HEK293T (cell line): ENCODE results near the gene CLMP.
A peak's percentile ranks its signal among the peaks of the same experiment; 100 is the strongest.
"Not testable (repeated sequence)": the region's sequence is repeated elsewhere in the genome, so short reads cannot be mapped to it uniquely, and the experiment has no call there.

Source experiments
- CTCF ChIA-PET: fragments of 350-600 bp; formaldehyde crosslinking; extraction: SDS; loops from one replicate; lab custom pipeline; 2021; ENCODE audit warnings: antibody characterized with exemption, inconsistent platforms; lab: Yijun Ruan, JAX
- POLR2A ChIA-PET: fragments of 350-600 bp; formaldehyde crosslinking; extraction: SDS; loops from one replicate; lab custom pipeline; 2020; ENCODE audit warnings: antibody characterized with exemption, inconsistent platforms; lab: Yijun Ruan, JAX
- DNase-seq: peaks from one replicate; pipeline ENCODE4 v3.0.0; 2012; ENCODE audit warnings: mixed read lengths; ENCODE audit errors: extremely low spot score
- ARNT ChIP-seq: fragments of 450-650 bp; IDR thresholded peaks from 2 replicates; pipeline ENCODE4 v1.6.1; 2017; ENCODE audit warnings: mild to moderate bottlenecking
- BHLHE40 ChIP-seq: fragments of 450-650 bp; IDR thresholded peaks from 2 replicates; pipeline ENCODE4 v1.6.1; 2016; ENCODE audit warnings: mild to moderate bottlenecking, moderate library complexity, borderline replicate concordance
- CTBP1 ChIP-seq: fragments of 450-650 bp; IDR thresholded peaks from 2 replicates; pipeline ENCODE4 v1.6.1; 2016; ENCODE audit warnings: borderline replicate concordance
- ELF4 ChIP-seq: fragments of 450-650 bp; IDR thresholded peaks from 2 replicates; pipeline ENCODE4 v1.6.1; 2017; ENCODE audit warnings: antibody characterized with exemption
- FOXA1 ChIP-seq: fragments of 450-650 bp; IDR thresholded peaks from 2 replicates; pipeline ENCODE4 v1.6.1; 2016; ENCODE audit warnings: mild to moderate bottlenecking
- FOXK2 ChIP-seq: fragments of 450-650 bp; IDR thresholded peaks from 2 replicates; pipeline ENCODE4 v1.6.1; 2016; ENCODE audit warnings: mild to moderate bottlenecking
- FOXM1 ChIP-seq: fragments of 450-650 bp; IDR thresholded peaks from 2 replicates; pipeline ENCODE4 v1.6.1; 2017; ENCODE audit warnings: mild to moderate bottlenecking, borderline replicate concordance
- HDGF ChIP-seq: fragments of 450-650 bp; IDR thresholded peaks from 2 replicates; pipeline ENCODE4 v1.6.1; 2017; ENCODE audit warnings: antibody characterized with exemption, borderline replicate concordance
- L3MBTL2 ChIP-seq: fragments of 450-650 bp; conservative IDR thresholded peaks from 2 replicates; pipeline ENCODE4 v1.6.1; 2016; ENCODE audit warnings: mild to moderate bottlenecking
- LEF1 ChIP-seq: fragments of 450-650 bp; IDR thresholded peaks from 2 replicates; pipeline ENCODE4 v1.6.1; 2017; ENCODE audit warnings: mild to moderate bottlenecking, borderline replicate concordance
- NFRKB ChIP-seq: fragments of 450-650 bp; IDR thresholded peaks from 2 replicates; pipeline ENCODE4 v1.6.1; 2016; ENCODE audit warnings: mild to moderate bottlenecking, moderate library complexity
- PKNOX1 ChIP-seq: fragments of 450-650 bp; IDR thresholded peaks from 2 replicates; pipeline ENCODE4 v1.6.1; 2016
- SP1 ChIP-seq: fragments of 450-650 bp; IDR thresholded peaks from 2 replicates; pipeline ENCODE4 v1.6.1; 2017
- SUZ12 ChIP-seq: fragments of 450-650 bp; IDR thresholded peaks from 2 replicates; pipeline ENCODE4 v1.6.1; 2016; ENCODE audit warnings: mild to moderate bottlenecking
- TARDBP ChIP-seq: fragments of 450-650 bp; IDR thresholded peaks from 2 replicates; pipeline ENCODE4 v1.6.1; 2016
- ZNF384 ChIP-seq: fragments of 450-650 bp; IDR thresholded peaks from 2 replicates; pipeline ENCODE4 v1.6.1; 2016

CLMP gene

GRCh38 chr11:123061403-123062157 is 133.5 kb downstream of the CLMP start, which contains the start of gene HSPA8:
TSS of gene HSPA8 (minus strand) at chr11:123062136. CDS start at chr11:123061324, 812 bp downstream.
- TF ChIP-seq ELF4 (peak; percentile 69), SP1 (no peak), FOXA1 (no peak), L3MBTL2 (peak; percentile 46), ARNT (no peak)
- no peak for DNase-seq
- ChIA-PET CTCF (interaction anchor here (0.8 to 0.9 kb wide), 2 partner anchors 26 to 41 kb away, joined by 3 to 6 read pairs; no protein-coding TSS in a partner anchor), POLR2A (interaction anchor here (0.6 to 2.2 kb wide), 25 partner anchors 8 to 349 kb away, joined by 3 to 20 read pairs (median 4); no protein-coding TSS in a partner anchor)

DNA sequence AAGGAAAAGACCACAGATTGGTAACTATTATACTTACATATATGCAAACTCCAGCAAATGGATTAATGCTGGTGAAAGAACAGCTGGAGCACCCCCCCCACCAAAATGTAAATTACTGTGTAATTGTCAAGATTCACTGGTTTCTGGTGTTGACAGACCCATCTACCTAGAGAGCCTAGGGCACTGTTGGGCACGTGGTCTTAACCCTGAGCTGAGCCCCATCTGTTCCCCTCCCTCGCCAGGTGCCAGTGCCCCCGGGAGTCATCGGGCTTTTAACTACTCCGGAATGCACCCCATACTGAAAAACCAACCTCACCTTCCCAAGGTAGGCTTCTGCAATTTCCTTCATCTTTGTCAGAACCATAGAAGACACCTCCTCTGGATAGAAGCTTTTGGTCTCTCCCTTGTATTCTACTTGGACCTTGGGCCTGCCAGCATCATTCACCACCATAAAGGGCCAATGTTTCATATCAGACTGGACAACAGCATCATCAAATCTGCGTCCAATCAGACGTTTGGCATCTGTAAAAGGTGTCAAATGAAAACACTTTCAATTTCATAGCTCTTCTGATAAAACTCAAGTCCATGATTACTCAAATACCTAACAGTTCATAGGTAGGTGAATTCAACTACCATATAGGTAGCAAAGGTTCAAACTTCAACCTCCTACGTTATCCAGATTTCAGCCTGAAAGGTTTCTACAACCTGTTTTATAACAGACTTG is 134.6 kb downstream of the CLMP start:
- no peak for TF ChIP-seq L3MBTL2
- no peak for TF ChIP-seq ARNT
- no peak for TF ChIP-seq ZNF384
- TF ChIP-seq SP1 = no peak
- no peak for TF ChIP-seq FOXA1
- TF ChIP-seq LEF1 = no peak
- TF ChIP-seq HDGF = no peak
- TF ChIP-seq FOXK2 = no peak
- no peak for TF ChIP-seq PKNOX1
- TF ChIP-seq ELF4 = no peak
- no peak for TF ChIP-seq FOXM1
- TF ChIP-seq SUZ12 = no peak
- no peak for TF ChIP-seq TARDBP
- TF ChIP-seq NFRKB = no peak
- TF ChIP-seq CTBP1 = no peak
- no peak for TF ChIP-seq BHLHE40
- ChIA-PET POLR2A (interaction anchor here (0.6 to 1.6 kb wide), 4 partner anchors 11 to 201 kb away, joined by 3 to 4 read pairs (median 4); no protein-coding TSS in a partner anchor), CTCF (interaction anchor here (0.6 to 0.8 kb wide), 2 partner anchors 37 to 197 kb away, joined by 3 to 8 read pairs; no protein-coding TSS in a partner anchor)

GRCh38 chr11:123059041-123059920 is 135.8 kb downstream of the CLMP start:
- DNase-seq, POLR2A ChIA-PET, CTCF ChIA-PET: not testable (repeated sequence)

More for the DNA sequence above, 134.6 kb downstream of the CLMP start:
- DNase-seq = no peak

DNA sequence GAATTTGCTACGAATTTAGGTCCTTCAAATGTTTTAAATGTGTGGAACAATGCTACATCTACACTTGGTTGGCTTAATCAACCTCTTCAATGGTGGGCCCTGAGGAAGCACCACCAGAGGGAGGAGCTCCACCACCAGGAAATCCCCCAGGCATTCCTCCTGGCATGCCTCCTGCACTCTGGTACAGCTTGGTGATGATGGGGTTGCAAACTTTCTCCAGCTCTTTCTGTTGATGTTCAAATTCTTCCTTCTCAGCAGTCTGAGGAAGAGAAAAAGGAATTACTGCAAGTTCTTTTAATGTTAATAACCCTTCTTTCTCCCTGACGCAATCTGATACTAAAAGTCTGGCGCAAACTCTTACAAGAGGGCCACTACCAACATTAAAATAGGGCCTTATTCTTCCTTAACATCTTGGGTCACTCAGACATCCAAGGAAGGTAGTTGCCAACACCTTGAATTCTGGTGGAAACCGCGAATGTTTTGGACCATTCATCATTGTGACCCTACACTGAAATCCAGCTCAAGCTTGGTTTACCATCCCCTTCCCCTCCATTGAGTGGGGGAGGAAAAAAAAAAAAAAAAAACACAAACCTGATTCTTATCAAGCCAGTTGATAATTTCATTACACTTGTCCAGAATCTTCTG is 137.3 kb downstream of the CLMP start:
- no peak for TF ChIP-seq NFRKB
- TF ChIP-seq TARDBP = no peak
- TF ChIP-seq ZNF384 = no peak
- no peak for TF ChIP-seq ELF4
- no peak for TF ChIP-seq BHLHE40
- TF ChIP-seq HDGF = no peak
- no peak for TF ChIP-seq SP1
- no peak for TF ChIP-seq CTBP1
- TF ChIP-seq ARNT = no peak
- no peak for TF ChIP-seq PKNOX1
- TF ChIP-seq FOXA1 = no peak
- no peak for TF ChIP-seq L3MBTL2
- TF ChIP-seq FOXK2 = no peak
- TF ChIP-seq LEF1 = no peak
- TF ChIP-seq FOXM1 = no peak
- TF ChIP-seq SUZ12 = no peak
- CTCF ChIA-PET = interaction anchor here (0.6 kb wide), 1 partner anchor 54 kb away, joined by 3 read pairs; no protein-coding TSS in a partner anchor
- POLR2A ChIA-PET = interaction anchor here (1.0 to 1.8 kb wide), 3 partner anchors 10 to 44 kb away, joined by 3 to 6 read pairs (median 3); no protein-coding TSS in a partner anchor
- no peak for DNase-seq

- DNase-seq = no peak
- TF ChIP-seq PKNOX1 = no peak
- no peak for TF ChIP-seq ARNT
- ChIA-PET CTCF (interaction anchor here (1.7 kb wide), 1 partner anchor 193 kb away, joined by 6 read pairs; no protein-coding TSS in a partner anchor), POLR2A (interaction anchor here (1.0 to 1.8 kb wide), 3 partner anchors 9 to 45 kb away, joined by 3 to 6 read pairs (median 3); no protein-coding TSS in a partner anchor)
These were observed 138.1 kb downstream of the CLMP start for GRCh38 chr11:123056835-123057491.
